Measurements from ENCODE around the gene ADAMTSL3.
"Not testable (repeated sequence)": the region's sequence is repeated elsewhere in the genome, so short reads cannot be mapped to it uniquely, and the experiment has no call there.

ADAMTSL3 gene

DNA sequence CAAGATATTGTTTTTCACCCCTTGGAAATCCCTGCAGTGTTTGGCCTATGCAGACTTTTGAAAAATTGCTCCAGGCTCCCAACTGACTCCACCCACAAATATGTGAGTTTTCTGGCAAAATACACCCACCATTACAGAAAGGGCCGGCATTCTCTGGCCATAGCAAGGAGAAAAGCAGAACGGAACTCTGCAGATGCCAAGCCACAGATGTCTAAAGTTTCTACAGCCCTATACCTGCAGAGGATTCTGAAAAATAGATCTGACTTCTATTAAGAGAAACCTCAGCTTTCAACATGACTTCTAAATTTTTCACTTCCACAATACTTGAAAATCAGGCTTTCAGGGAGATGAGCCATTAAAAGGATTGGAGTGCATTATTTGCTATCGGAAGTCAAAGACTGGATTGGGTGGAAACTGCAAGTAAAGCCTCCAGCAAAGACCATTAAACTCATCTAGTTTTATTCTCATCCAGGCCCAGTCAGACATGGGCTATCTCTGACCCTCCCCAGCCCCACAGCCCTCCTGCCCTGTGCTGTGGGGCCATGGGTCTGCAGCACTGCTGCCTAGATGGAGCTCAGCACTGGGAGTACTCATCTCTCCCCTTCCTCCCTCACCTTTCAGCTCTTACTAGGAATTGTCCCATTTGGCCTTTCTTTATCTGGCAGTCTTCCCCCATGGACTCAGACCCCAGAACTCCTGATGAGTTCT lies 338.6 kb downstream of the ADAMTSL3 start:
- no peak for DNase-seq

DNA sequence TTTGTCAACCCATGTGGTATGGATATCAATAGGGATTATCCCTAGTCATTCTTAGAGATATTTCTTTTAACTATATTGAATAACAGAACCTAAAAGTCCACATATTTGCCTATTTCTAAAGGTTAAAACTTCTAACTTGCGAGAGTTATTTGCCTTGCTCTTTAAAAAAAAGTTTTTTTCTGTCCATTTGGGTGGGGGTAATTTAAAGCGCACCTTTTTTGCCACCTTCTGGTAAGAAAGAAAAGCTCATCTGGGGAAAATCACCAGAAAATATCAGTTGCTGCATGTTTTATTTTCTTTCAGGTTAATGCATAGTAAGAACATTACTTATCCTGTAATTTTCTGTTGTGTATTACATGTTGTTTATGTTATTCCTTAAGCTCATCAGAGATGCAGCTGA lies 339.7 kb downstream of the ADAMTSL3 start:
- no peak for DNase-seq

DNA sequence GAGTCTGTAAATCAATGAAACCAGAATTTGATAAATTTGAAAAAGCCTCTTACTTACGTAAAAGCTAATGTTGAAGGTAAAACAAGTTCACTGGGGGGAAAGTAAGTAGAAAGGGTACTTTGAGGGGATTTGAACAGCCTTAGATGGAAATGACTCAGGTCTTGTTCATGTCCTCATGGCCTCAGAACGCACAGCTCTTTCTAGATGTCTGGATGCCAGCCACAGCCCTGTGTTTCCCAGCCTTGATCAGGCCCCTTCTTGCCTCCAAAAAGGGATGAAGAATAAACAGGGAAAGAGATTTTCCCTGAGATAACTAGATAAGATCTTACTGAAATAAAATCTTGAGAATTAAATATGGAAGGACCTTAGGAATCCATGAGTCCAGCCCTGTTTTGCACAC lies 344.6 kb downstream of the ADAMTSL3 start:
- DNase-seq, result no peak

DNA sequence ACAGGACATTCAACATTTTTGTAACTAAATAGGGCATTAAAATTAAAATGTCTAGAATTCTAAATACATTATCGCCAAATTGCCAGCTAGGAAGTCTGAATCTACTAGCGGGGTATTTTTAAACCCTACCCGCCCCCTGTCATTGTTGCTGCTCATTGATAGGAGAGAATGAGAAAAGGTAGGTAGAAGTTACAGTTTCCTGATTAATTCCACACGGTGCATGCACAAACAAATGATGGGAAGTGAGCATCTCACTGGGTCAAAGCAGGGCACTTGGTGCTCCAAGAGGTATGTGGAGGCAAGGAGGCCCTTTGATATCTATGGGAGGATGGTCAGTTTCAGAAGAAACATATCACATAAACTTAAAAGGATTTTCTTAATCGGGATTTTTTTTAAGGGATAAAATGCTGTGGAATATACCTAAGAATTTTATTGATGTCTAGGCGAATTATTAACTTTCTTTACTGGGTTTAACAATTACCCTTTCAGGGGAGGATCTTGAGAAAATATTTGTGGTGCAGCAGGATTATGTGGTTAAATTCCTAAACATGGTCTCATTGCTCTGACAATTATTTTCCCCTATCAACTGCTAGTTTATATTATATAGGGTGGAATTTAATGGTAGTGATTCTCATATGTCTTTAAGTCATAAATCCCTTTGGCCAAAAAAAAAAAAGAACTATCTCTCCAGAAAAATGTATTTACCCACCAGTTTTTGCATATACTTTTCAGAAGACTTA lies 345.6 kb downstream of the ADAMTSL3 start:
- no peak for DNase-seq

DNA sequence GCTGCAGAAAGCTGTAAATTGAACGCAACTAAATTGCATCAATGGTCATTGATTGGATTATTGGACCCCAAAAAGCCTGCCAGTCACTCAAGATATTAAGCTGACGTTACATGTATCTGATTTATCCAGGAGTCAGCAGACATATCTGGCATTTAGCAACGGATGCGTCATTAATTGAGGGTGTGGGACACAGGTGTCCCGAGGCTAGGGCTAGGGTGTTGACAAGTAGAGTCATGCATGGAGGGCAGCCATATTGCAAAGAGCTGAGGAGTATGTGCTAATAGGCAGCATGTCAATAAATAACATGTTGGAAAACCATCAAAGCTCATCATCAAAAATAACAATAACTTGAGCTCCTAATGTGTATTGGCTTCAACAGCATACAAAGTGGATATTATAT lies 347.1 kb downstream of the ADAMTSL3 start:
- no peak for DNase-seq

DNA sequence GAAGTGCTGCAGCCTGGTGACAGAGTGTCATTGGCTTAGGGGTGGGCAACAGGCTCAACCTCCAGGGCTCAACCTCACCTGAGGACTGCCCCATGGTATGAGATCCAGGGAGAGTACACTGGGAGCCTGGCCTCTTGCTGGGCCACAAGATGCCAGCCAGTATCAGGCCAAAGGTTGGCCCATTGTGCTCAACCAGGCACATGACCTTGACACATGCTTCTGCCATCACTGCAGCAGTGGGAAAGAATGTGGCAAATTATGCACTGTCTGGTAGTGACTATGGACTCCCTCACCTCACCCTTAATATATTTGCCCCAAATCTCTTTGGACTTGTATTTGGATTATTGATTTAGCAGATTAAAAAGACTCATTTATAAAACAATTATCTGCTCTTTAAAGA lies 347.7 kb downstream of the ADAMTSL3 start:
- DNase-seq, result no peak

DNA sequence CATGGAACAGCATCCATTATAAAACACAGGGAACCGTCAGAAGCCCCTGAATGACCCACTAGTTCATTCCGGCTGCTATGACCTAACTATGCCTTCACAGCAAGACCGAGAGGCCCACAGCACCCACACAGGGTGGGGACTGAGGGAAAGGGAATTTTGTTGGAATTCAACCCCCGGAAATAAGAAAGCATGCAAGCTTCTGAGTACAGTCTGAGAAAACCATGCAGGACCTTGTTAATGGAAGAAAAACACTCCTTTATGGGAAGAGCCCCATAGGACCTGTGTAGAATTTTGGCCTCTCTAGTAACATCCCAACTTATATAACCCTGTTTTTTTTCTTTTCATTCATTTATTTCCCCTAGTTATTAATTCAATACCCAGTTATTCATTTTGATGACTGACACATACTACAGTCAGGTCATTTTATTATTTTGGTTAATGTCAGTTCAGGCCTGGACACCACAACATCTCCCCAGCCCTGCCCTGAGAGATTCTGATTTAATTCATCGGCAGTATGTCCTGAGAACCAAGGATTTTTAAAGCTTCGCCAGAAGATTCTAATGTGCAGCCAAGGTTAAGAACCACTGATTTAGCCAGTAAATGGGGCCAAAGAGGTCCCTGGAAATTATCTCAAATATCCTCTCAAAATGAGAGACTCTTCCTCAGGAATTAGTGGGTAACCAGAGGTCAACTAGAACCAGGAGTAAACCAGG lies 350.0 kb downstream of the ADAMTSL3 start:
- DNase-seq, result no peak

DNA sequence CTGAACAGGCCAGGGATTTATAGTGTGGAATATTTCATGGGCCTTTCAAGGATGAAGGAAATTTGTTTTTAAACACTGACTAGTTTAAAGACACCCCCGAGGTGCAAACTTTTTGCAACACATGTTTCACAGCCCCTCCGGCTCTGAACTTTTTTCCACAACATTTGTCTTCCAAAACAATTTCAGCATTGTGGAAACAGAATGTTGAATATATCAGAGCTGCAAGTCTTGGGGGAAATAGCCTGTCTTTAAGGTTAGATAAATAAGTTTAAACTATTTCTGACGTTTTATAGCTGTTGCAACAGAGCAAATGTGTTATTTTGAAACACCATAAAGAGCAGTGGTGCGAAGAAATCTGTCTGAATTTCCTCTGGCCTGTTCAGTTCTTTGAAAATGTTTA lies 352.5 kb downstream of the ADAMTSL3 start:
- no peak for DNase-seq

DNA sequence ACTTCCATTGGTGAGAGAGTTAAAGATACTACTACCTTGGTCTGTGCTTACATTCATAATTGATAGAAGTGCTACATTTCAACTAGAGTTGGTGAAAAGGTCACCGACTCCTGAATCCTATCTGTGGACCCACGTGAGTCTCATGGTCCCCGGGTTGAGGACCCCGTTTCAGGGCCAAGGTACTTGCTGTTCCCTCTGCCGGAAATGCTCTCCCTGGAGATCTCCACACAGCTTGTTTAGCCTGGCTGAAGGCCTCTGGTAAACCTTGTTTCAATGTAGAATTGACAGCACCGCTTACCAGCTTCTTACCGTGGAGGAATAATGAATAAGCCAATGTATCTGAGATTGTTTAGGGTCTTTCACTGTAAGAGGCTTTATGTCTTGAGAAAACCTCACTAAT lies 355.7 kb downstream of the ADAMTSL3 start:
- DNase-seq, result no peak

DNA sequence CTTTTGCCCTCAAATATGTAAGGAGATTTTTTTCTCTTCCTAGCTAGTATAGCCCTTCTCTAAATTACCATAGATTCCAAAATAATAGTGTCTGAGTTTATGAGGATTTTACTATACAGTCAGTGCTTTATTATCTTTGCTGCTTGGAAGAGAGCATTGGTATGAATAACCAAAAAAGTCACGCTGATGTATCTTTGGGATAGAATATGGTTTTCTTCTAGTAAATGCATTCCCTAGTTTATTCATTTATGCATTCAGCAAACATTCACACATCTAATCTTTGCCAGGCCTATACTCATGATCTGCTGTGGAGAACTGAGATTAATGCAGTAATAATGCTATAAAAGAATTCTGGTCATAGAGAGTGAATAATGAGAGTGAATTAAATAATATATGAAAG lies 356.3 kb downstream of the ADAMTSL3 start:
- no peak for DNase-seq

DNA sequence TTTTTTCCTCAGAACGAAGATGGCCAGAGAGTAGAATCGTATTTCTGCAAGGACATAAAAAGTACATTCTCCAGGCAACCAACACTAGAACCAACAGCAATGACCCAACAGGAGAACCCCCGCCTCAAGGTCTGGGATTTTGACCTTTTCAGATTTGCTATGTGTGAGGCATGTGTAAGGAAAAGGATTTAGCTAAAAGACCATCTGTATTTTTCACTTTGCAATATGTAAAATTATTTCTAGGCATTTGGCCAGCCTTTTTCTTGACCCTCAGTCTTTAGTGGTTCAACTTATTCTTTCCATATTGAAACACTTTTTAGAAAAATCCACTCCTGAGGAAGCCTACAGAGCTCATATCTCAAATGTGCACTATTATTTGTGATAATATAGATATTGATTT lies 362.4 kb downstream of the ADAMTSL3 start:
- DNase-seq, result no peak

DNA sequence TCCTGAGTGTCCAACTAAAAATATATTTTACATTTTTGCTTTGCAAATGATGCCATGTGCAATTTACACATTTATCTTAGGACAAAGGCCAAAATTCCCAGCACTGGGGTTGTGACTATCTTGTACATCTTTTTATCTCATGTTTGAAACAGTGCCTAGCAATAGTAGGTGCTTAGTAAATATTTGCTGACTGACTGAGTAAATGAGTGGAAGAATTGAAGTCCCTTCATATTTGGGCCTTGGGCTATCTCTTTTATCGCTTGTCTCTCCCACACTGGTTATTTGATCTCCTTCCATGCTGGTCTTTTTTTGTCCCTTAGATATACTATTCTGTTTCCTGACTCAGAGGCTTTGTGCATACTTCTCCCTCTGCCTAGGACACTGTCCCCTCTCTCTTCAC lies 368.6 kb downstream of the ADAMTSL3 start:
- DNase-seq, result no peak

DNA sequence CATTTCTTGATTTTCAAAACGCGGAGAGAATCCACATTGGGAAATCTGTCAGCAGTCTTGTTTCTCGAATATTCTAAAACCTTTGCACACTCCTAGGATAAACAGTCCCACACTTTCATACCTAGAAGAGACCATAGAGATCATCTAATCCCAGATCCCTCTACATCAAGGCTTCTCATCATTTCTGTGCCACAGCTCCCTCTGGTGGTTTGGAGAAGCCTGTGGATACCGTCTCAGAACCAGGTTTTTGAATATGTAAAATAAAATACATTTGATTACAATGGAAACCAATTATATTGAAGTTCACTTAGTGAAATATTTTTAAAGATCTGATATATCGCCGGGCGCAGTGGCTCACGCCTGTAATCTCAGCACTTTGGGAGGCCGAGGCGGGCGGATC lies 369.7 kb downstream of the ADAMTSL3 start:
- peak; percentile 11 for DNase-seq

DNA sequence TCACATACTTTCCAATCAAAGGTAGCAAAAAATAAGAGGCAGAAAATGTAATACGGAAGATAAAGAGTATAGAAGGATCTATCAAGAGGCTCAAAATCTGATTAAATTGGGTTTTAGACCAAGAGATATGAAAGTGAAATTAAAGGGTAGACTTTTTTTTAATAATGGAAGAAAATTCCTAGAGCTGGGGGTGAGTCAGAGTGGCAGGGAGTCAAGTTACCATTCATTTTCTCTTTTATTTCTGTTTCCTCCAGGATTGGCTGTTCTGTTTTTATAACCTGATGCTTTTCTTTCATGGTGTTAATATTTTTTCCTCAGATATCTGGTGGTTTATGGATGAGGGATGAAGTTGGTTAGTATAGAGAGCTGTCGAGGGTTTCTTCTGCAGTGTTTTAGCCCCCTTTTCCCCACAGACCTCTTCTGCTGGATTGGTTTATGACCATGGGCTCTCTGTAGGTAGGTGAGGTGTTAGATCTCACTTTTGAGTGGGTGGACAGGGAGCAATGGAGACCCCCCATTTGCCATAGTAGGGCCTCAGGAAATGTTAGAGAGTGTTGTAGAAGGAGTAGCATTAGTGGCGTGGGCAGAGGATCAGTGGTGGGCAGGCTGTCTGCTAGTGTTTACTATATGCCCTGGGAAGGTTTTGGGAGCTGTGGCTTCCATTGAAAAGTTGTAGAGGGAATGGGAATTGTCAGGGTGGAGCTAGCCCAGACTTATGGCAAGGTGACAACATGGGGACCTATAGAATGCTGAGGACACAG lies 380.1 kb downstream of the ADAMTSL3 start:
- DNase-seq, result peak; percentile 1

DNA sequence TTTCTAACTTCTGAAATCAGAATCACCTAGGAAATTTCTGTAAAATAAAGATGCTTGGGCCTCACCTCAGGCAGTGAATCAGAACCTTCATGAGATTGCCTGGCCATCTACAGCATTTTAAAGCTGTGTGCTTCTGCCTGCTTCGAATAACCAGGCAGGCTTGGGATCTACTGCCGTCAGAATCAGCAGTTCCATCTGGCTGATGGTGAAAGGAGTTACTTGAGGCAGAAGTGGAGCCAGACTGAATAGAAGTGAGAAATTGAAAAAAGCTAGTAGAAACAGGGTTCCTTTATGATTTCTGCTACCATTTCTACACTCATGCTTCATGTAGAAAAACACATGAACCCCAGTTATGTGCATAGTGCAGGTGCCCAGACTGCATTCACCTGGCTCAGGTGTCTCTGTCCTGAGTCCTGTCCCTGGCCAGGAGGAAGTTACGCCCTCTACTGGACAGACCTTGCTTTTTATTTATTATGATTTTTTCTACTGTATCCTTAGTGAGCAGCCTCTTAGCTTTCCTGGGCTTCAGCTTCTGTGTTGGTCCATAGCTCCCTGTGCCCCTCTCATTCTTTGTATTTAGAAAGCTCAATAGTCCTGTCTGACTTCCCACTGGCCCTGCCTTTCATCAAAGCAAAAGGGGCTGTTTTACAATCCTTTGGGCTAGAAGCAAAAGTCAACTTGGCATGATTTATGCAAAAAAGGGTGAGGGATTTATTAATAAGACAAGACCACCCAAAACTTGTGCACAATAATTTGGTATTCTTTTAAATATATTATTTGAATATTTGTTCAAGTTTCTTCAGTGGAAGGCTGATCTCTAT lies 380.9 kb downstream of the ADAMTSL3 start:
- DNase-seq, result peak; percentile 1

DNA sequence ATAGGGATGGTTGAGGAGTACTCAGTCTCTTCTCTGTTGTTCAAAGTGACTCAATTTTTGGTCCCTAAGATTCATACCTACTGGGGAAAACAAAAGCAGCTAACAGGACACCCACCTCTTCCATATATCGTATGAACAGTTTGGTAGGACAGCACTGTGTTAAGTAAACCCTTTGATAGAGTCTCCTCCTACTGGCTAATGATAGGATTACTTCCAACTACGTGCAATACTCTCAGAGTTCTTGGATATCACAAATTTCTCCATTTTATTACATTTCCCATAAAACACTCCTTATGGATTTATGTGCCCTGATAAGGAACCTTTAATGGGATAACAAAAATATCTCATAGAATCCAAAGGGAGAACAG lies 381.5 kb downstream of the ADAMTSL3 start:
- peak; percentile 8 for DNase-seq

DNA sequence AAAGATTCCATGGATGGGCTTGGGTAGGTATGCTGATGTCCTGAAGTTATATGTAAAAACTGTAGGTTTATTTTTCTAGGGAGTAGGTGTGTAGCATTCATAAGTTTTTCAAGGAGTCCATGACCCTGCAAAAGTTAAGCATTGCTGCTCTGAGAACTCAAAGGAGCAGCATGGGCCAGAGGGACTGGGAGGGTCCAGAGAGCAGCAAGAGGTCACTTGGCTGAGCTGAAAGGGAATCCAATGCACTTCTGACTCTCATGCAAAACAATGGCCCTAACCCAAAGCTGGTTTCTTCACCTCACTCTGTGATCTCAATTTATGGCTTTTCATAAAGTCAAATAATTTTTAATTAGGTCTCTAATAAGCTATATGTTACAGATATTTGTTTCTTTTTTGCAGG lies 383.4 kb downstream of the ADAMTSL3 start:
- no peak for DNase-seq

DNA sequence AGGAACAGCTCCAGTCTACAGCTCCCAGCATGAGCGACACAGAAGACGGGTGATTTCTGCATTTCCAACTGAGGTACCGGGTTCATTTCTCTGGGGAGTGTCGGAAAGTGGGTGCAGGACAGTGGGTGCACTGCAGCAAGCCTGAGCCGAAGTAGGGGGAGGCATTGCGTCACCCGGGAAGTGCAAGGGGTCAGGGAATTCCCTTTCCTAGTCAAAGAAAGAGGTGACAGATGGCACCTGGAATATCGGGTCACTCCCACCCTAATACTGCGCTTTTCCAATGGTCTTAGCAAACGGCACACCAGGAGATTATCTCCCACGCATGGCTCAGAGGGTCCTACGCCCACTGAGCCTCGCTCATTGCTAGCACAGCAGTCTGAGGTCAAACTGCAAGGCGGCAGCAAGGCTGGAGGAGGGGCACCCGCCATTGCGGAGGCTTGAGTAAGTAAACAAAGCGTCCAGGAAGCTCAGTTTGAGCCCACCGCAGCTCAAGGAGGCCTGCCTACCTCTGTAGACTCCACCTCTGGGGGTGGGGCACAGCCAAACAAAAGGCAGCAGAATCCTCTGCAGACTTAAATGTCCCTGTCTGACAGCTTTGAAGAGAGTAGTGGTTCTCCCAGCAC lies 388.6 kb downstream of the ADAMTSL3 start:
- DNase-seq, result not testable (repeated sequence)

DNA sequence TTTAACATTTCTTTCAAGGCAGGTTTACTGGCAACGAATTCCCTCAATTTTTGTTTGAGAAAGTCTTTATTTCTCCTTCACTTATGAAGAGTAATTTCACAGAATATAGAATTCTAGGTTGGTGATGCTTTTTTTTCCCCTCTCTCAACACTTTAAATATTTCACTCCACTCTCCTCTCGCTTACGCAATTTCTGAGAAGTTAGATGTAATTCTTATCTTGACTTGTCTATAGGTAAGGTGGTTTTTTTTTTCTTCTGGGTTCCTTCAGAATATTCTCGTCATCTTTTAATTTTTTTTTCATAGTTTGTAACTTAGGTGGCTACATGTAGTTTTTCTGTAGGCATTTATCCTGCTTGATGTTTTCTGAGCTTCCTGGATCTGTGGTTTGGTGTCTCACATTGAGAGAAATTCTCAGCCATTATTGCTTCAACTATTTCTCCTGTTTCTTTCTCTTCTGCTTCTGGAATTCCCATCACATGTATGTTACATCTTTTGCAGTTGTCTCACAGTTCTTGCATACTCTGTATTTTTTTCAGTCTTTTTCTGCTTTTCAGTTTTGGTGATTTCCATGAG lies 392.2 kb downstream of the ADAMTSL3 start:
- no peak for DNase-seq

DNA sequence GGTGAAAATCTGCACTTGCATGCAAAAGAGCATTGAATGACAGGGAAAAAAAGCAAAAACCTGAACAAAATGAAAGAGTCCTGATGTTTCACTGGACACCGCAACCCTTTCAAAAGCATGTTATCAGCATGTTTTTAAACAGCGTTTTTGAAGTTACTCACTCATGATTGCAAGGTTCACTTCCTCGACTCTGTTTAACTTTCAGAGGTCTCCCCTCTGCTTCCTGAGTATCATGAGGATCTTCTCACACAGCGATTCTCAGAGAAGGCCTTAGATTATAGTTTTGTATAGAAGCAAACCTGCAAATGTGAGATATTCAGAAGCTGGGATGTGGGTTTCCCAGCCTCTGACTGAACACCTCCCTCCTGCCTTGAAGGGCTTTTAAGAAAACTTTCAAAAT lies 395.6 kb downstream of the ADAMTSL3 start:
- DNase-seq, result not testable (repeated sequence)

DNA sequence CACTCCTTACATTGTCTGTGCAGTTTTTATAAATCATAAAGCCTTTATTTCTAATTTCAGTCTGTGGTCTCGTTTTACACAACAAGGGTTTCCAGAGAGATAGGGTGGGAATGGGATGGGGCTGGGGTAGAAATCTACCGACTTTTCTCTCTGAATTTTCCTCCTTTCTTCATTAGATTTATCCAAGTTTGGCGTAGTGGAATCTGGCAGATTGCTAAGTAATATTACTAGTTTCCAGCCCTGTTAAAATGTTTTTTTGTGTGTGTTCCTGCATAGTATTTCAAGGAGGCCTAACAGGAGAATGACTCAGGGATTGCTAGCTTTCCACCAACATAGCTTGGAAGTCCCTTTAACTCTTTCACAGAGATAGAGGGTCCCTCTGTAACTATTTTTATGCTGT lies 396.2 kb downstream of the ADAMTSL3 start:
- no peak for DNase-seq

DNA sequence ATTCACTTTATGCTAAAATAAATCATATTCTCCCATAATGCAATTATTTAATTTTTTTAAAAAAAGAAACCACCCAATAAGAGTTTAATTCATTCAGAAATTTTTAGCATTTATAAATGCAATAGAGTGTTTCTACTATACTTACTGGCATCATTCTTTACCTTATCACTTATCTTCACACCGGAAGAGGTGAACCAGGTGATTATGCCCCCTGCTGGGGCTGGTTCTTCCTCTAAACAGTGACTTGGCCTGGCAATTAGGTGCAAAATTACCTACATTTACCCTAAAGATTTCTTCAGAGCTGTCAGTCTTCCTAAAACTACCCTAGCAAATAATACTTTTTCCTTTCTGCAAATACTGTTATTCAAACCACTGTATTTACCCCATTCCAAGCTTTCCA lies 397.2 kb downstream of the ADAMTSL3 start:
- DNase-seq, result not testable (repeated sequence)
